HK-2 (cell line): ENCODE measurements around the gene FLYWCH2.
"Not testable (repeated sequence)": the region's sequence is repeated elsewhere in the genome, so short reads cannot be mapped to it uniquely, and the experiment has no call there.

Source experiments
- DNase-seq: peaks from one replicate; pipeline ENCODE4 v3.0.0-alpha.2; 2018; ENCODE audit not compliant: unreplicated experiment

Gene FLYWCH2

GRCh38 chr16:2938206-2938605 is 55.2 kb downstream of the FLYWCH2 start:
- DNase-seq = no peak

DNA sequence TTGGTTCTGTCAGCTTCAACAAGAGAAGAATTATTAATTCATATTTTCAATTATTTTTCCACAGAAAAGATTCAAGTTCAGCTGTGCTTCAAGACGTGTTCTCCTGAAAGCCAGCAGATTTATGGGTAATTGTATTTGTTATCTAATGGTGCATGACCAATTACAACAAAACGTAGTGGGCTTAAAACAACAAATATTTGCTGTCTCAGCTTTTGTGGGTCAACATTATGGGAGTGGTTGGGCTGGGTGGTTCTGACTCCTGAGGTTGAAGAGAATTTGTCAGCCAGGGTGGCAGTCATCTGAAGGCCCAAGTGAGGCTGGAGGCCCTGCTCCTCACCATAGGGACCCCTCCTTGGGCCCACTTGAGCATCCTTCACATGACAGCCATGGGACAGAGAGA is 57.0 kb downstream of the FLYWCH2 start:
- DNase-seq = no peak

DNA sequence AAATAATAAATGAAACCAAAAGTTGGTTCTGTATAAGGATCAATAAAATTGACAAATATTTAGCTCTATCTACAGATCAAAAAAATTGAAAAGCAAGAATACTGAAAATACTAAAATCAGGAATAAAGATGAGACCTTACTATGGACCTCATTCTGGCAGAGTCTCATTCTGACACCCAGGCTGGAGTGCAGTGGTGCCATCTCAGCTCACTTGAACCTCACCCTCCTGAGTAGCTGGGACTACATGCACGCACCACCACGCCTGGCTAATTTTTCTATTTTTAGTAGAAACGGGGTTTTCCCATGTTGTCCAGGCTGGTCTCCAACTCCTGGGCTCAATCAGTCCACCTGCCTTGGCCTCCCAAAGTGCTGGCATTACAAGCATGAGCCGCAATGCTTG is 59.0 kb downstream of the FLYWCH2 start:
- no peak for DNase-seq

GRCh38 chr16:2943716-2944115 is 60.7 kb downstream of the FLYWCH2 start:
- DNase-seq = not testable (repeated sequence)

- no peak for DNase-seq
Observed at GRCh38 chr16:2946649-2947048, 63.6 kb downstream of the FLYWCH2 start.
